Superior temporal gyrus (tissue), 1 donor: Measurements from ENCODE around the gene TUBB4A.
"Not testable (repeated sequence)": the region's sequence is repeated elsewhere in the genome, so short reads cannot be mapped to it uniquely, and the experiment has no call there.

ENCODE experiments used
- DNase-seq: peaks from one replicate; pipeline ENCODE4 v3.0.0-alpha.2; 2016; ENCODE audit errors: extremely low spot score

TUBB4A gene

DNA sequence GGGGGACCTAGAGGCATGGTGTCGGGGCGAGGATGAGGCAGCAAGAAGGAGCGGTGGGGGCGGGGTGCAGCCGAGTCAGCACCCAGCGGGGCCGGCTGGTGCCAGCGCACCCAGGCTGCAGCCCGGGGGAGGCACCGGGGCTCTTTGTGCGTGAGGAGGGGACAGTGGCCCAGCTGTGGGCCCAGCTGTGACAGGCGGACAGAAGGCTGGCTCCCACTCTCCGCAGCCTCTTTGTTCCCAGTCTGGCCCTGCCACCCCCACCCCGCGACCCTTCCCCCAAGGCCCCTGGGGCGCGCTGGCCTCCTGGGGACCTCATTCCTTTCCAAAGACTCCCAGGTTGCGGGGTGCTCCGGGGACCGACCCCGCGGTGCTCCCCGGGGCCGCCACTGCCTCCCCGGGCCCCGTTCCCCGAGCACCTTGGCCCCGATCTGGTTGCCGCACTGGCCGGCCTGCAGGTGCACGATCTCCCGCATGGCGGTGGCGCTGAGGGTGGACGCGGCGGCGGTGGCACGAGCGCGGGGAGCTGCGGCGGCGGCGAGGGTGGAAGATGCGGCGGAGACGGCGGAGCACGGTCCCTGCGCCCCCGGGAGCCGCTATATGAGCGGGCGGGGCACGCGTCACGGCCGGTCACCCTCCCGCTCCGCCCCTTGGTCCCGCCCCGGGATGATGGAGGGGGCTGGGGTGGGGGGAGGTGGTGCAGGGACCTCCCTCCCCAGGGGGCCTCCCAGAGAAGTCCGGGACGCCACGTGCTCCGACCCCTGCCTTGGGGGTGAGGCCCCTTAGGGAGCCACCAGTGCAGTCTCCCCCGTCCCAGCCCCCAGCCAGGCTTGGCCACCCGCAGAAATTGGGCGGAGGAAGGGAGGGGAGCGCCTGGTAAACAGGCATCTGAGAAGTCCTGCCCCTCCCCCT, at the start of gene TUBB4A:
Gene TUBB4A (minus strand): TSS at position 570 of the 909 bp plus-strand sequence. CDS start 97 bp downstream, at position 473.
- DNase-seq, result peak; percentile 85

DNA sequence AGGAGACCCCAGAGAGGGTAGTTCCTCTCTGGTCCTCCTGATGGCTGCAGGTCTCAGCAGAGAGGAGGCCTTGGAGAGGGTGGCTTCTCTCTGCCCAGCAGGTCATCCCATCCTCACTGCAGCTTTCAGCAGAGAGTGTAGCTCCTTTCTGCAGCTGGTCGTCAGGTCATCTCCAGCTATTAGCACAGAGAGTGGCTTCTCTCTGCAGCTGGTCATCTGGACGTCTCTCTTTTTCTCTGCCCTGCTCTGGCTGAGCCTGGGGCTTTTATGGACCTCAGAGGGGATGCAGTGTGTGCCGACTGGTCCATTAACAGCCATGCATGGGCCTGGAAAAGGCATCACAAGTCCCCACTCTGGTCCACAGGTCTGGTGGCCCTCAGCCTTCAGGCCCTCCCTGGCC, 49.0 kb upstream of the TUBB4A start:
- no peak for DNase-seq

DNA sequence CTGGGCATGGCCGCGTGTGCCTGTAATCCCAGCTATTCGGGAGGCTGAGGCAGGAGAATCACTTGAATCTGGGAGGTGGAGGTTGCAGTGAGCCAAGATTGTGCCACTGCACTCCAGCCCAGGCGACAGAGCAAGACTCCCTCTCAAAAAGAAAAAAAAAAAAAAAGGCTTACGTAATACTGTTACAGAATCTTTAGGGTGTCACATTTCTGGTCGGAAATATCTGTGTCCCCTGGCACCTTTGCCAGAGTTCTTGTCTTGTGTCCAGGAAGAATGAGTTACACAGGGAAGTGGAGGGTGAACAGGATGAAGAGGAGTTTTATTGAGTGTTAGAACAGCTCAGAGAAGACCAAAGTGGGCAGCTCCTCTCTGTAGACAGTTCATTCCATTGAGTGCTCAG, 48.6 kb upstream of the TUBB4A start:
- not testable (repeated sequence) for DNase-seq

DNA sequence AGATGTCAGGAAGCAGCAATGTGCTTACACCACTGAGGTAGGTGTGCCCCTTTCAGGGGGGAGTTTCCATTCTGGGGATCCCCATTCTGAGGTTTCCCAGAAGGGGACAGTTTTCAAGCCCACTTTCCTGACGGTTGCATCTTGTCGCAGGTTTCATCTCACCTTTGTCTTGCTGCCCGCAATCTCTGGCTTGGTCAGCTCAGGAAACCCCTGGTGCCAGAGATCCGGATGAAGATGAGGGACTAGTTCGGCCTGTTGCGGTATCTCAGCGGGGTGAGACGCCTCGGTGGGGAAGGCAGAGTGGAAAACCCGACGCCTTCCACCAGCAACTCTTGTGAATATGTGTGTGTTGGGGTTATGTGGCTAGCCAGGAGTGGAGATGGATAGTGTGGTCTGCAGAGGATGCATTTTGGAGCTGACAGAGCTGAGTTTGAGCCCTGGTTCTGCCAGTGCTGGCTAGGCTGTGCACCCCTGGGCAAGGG, 41.8 kb upstream of the TUBB4A start:
- no peak for DNase-seq

DNA sequence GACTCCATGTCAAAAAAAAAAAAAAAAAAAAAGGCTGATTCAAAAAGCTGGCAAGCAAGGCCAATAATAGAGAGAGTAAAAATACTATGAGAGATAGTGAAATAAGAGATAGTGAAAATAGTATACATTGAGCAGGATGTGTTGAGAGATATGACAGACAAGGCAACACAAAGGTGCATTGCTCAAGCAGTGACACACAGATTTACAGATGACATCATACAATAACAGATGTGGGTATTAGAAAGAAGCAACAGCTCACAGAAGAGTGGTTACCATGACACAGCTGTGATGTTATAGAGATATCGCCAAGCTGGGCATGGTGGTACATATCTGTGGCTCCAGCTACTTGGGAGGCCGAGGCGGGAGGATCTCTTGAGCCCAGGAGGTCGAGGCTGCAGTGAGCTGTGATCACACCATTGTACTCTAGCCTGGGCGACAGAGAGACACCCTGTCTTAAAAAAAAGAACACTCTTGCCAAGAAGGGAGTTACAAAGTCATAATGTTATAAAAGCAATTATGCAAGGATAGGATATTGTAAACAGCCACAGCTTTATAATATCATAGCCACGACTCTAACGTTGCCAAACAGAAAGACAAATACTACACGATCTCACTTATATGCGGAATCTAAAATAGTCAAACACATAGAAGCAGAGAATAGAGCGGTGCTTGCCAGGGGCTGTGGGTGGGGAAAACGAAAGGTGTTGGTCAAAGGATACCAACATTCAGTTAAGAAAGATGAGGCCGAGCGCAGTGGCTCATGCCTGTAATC, 39.0 kb upstream of the TUBB4A start:
- no peak for DNase-seq

DNA sequence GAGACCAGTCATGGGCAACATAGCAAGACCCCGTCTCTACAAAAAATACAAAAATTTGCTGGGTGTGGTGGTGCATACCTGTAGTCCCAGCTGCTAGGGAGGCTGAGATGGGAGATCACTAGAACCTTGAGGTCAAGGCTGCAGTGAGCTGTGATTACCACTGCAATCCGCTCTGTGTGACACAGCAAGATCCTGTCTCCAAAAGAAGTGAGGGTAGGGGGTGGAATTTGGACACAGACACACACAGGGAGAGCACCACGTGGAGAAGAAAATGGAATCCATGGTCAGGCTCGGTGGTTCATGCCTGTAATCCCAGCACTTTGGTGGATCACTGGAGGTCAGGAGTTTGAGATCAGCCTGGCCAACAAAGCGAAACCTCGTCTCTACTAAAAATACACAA, 37.4 kb upstream of the TUBB4A start:
- DNase-seq, result no peak

DNA sequence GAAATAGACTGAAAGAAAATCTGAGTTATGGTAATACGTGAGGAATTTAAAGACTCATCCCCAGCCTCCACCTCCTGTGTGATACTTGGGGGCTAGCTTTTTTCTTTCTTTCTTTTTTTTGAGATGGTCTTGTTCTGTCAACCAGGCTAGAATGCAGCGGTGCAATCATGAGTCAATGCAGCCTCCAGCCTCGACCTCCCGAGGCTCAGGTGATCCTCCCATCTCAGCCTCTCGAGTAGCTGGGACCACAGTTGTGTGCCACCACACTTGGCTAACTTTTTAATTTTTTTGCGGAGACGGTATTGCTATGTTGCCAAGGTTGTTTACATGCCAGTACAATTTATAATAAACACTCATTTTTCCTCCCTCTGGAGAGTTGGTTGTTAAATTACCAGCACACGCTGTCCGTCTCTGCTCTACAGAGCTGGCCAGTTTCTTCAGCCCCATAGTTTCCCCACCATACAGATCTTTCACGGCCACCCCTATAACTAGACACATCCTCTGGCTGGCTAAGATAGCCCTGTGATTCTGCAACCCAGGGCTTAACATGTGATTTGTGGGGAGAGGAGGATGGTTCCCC, 33.5 kb upstream of the TUBB4A start:
- DNase-seq, result no peak

DNA sequence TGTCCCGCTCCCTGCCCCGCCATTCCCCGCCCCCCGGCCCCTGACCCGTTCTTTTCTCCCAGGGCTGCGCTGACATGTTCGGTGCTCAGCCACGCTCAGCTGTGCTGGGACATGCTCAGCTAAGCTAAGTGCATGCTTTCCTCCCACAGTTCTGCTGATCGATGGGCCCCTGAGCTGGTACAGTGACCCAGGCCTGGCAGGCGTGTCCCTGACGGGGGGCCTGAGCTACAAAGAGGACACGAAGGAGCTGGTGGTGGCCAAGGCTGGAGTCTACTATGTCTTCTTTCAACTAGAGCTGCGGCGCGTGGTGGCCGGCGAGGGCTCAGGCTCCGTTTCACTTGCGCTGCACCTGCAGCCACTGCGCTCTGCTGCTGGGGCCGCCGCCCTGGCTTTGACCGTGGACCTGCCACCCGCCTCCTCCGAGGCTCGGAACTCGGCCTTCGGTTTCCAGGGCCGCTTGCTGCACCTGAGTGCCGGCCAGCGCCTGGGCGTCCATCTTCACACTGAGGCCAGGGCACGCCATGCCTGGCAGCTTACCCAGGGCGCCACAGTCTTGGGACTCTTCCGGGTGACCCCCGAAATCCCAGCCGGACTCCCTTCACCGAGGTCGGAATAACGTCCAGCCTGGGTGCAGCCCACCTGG, 32.5 kb upstream of the TUBB4A start:
- no peak for DNase-seq

DNA sequence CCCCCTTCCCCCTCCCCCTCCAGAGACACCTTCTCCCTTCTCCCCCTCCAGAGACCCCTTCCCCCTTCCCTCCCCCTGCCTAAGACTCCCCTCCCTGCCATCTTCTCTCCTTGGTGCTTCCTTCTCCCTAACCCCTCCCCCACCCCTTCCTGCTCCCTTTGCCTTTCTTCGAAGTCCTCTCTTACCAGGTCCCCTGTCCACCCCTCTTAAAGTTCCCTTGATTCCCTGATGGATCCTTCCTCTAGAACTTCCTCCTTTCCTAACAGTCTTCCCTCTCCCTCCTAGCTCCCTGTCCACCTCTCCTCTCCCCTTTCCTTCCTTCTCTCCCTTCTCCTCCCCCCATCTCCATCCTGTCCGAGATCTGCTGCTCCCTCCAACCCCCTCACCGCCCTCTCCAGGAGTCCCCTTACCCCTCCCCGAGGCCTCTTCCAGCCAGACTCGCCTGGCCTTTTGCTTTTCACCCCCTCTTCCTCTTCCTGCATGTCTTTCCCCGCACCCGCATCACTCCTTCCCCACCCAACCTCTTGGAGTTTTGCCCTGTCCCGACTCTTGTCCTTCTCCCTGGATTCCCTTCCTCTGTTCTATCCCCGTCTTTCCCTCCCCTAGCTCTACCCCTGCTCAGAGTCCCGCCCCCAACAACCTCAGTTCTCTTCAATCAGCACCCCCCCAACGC, 31.8 kb upstream of the TUBB4A start:
- no peak for DNase-seq

DNA sequence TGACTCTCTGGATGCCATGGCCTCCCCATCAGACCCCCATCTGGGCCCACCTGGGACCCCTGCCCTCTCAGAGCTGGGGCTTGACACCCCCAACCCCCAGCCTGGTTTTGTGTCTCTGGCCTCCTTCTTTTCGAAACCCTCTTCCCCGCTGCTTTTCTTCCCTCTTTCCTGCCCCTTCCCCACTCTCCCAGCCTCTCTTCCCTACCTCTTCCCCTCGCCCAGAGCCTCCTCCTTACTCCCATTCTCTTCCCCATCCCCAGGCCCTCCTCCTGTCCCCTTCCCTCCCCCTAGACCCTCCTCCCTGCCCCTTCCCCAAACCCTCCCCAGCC, 30.9 kb upstream of the TUBB4A start:
- no peak for DNase-seq

DNA sequence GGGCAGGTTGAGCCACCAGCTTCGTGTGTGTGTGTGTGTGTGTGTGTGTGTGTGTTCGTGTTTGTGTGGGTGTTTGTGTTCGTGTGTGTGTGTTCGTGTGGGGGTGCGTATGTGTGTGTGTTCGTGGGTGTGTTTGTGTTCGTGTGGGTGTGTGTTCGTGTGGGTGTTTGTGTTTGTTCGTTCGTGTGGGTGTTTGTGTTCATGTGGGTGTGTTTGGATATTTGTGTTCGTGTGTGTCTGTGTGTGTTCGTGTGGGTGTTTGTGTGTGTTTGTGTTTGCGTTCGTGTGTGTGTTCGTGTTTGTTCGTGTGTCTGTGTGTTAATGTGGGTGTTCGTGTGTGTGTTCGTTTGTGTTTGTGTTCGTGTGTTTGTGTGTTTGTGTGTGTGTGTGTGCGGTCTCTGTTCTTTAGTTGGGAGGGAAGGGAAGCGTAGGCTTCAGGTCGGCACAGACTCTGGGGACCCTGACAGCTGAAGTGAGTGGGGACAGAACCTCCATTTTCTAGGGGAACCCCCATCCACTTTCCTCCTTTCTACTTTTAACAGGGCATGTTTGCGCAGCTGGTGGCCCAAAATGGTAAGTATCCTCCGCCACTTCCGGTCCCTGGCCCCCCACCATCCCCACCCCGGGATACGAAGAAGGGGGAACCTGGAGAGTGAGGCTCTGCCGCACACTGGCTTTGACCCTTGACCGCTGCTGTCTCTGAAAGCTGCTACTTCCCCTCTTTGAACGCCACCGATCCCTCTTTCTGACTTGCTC, 30.3 kb upstream of the TUBB4A start:
- no peak for DNase-seq

DNA sequence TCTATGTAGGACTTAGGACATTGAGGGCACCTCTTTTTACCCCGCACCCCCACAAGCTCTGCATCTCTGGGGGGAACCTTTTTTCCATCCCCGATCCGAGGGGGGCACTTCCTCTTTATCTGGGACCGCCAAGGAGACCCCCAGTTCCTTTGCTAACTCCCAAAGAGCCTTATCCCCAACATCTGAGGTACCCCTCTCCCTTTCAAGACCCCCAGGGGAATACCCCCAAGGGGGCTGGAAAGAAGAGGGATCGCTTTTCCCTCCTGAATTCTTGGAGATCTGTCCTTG, 29.8 kb upstream of the TUBB4A start:
- no peak for DNase-seq

DNA sequence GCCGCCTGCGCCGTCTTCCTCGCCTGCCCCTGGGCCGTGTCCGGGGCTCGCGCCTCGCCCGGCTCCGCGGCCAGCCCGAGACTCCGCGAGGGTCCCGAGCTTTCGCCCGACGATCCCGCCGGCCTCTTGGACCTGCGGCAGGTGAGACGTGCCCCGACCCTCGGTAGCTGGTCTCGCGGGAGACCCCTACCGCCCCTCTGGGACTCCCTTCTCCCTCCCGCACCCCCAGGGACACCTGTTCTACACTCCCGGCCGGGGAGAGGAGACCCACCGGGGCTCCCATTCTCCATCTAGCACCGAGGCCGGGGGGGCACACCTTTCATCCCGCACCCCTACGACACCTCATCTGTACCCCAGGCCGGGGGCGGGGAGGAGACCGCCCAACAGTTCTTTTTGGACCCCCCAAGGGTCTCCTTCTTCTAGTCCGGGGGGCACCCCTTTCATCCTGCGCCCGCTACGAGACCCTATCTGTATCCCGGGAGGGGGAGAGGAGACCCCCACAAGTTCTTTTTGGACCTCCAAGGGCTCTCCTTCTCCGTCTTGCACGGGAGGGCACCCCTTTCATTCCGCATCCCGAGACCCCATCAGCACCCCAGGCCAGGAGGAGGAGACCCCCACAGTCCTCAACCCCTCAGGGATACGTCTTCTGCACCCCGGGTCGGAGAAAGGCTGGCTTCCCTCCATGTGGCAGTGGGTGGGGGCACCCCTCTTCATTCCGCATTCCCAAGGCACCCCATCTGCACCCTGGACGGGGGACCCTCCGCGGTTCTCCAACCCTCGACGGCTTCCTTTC, 29.2 kb upstream of the TUBB4A start:
- DNase-seq, result no peak

DNA sequence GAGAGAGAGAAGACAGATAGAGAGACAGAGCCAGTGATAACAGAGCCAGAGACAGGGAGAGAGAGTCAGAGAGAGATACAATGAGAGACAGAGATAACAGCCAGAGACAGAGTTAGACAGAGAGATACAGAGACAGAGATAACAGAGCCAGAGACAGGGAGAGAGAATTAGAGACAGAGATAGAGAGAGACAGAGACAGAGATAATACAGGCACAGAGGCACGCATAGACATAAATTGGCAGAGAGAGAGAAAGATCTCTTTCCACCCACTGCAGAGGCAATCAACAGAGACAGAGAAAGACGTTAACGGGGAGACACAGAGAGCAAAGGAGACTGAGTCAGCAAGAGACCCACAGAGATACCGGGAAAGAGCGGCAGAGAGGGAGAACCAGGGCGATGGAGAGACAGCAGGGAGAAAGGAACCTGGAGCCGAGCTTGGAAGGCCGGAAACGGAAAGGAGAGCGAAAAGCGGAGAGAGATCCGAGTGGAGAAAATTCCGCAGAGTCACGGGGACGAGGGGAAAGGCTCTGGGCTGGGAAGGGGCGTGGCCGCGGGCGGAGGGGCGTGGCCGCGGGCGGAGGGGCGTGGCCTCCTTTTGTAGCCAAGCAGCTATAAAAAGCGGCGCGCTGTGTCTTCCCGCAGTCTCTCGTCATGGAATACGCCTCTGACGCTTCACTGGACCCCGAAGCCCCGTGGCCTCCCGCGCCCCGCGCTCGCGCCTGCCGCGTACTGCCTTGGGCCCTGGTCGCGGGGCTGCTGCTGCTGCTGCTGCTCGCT, 28.5 kb upstream of the TUBB4A start, which contains the start of gene TNFSF9:
Gene TNFSF9 (plus strand): TSS at position 641 of the 777 bp plus-strand sequence. CDS start 11 bp downstream, at position 652.
- DNase-seq, result peak; percentile 97

DNA sequence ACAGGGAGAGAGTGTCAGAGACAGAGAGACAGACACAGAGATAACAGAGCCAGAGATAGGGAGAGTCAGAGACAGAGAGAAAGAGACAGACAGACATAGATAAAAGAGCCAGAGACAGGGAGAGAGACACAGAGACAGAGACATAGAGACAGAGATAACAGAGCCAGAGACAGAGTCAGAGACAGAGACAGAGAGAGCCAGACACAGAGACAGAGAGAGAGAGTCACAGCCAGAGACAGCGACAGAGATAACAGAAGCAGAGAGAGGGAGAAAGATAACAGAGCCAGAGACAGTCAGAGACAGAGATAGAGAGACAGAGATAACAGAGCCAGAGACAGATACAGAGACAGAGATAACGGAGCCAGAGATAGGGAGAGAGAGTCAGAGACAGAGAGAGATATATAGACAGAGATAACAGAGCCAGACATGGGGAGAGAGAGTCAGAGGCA, 27.9 kb upstream of the TUBB4A start:
- no peak for DNase-seq

DNA sequence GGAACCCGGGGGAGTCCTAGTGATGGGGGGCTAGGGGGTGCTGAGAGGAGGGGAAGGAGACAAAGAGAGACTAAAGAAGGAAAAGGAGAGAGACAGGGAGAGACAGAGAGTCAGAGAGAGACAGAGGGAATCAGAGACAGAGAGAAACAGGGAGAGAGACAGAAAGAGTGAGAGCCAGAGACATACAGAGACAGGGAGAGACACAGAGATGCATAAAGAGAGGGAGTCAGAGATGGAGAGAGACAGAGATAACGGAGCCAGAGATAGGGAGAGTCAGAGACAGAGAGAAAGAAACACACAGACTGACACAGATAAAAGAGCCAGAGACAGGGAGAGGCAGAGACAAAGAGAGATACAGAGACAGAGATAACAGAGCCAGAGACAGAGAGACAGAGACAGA, 27.2 kb upstream of the TUBB4A start:
- no peak for DNase-seq

DNA sequence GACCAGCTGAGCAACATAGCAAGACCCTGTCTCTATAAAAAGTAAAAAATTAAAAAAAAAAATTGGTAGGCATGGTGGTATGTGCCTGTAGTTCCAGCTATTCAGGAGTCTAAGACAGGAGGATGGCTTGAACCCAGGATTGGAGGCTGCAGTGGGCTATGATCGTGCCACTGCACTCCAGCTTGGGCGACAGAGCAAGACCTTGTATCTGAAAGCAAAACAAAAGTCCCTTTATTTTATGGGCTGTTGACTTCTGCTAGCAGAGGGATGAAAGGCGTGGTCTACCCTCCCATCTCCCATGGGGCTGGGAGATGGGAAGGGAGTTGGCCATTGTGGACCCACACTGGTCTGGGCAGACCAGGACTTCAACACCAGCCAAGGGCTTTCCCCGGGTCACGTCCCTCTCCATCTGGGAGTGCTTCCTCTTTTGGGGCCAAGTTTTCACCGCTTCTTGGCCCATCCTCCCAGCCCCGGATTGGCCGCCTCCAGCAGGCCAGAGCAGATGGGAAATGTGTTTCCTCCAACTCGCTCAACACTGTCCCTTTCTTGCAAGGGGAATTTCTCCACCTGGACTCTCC, 26.5 kb upstream of the TUBB4A start:
- DNase-seq, result peak; percentile 72

DNA sequence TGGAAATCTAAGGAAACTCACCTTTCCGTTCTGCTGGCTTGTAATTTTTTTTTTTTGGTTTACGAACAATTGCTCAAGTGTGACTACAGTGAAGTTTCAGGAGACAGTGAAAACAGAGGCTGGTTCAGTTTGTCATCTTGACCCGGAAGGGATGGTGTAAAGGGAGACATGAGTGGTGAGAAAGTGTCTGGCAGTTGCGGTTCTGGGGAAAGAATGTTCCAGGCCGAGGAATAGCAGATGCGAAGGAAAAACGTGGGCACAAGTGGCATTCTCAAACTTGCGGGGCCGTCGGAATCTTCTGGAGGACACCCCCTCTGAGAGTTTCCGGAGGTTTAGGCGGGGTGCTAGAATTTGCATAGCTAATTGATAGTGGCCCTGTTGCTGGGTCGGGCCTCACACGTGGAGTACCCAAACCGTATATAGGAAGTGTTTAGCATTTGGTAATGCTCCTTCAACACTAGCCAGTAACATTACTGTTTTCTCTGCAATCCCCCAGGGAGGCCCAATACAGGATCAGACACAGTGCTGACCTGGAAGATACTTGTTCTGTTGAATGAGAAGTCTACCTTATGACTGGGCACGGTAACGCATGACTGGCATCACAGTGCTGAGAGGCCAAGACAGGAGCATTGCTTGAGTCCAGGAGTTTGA, 25.9 kb upstream of the TUBB4A start:
- DNase-seq, result no peak
